GM21360 (cell line): Measurements from ENCODE around the gene KRT72.

Source experiments
- ATAC-seq: cut with Tn5 transposase; IDR thresholded peaks from one replicate; pipeline ENCODE4 v1.9.1; 2021; ENCODE audit warnings: mild to moderate bottlenecking, moderate library complexity; ENCODE audit not compliant: unreplicated experiment

Gene KRT72

GRCh38 chr12:52551216-52551865 lies 49.9 kb downstream of the KRT72 start:
- no peak for ATAC-seq

GRCh38 chr12:52546126-52546525 lies 55.1 kb downstream of the KRT72 start:
- no peak for ATAC-seq

- no peak for ATAC-seq
Measured at GRCh38 chr12:52543985-52544883, 57.0 kb downstream of the KRT72 start.

GRCh38 chr12:52542785-52543318 lies 58.4 kb downstream of the KRT72 start:
- no peak for ATAC-seq

- ATAC-seq: no peak
Measured at GRCh38 chr12:52542157-52542556, 59.1 kb downstream of the KRT72 start.

- ATAC-seq: no peak
Measured at GRCh38 chr12:52541709-52542108, 59.6 kb downstream of the KRT72 start.

GRCh38 chr12:52540531-52540930 lies 60.7 kb downstream of the KRT72 start:
- no peak for ATAC-seq

- ATAC-seq: no peak
Measured at GRCh38 chr12:52539821-52540173, 61.5 kb downstream of the KRT72 start.

- no peak for ATAC-seq
Measured at GRCh38 chr12:52539083-52539820, 62.0 kb downstream of the KRT72 start.

GRCh38 chr12:52537101-52537500 lies 64.2 kb downstream of the KRT72 start:
- ATAC-seq: no peak
